IMR-90 (cell line): ENCODE measurements around the gene SCTR. TPM values are rescaled to one million over a fixed set of nuclear protein-coding genes. Genes with fewer than 3 reads are reported as not detected.

Experiments
- ATAC-seq: fragments of 200-7000 bp; cut with Tn5 transposase; 2 replicates; pipeline ENCODE4 v1.9.1; 2020; ENCODE audit warnings: low read depth, mild to moderate bottlenecking, moderate library complexity
- BruUV-seq: library from RNA; stranded (reverse); fragments of 400-500 nt; replicated peaks from 2 replicates; lab custom pipeline; 2021; lab: Mats Ljungman, UMichigan
- CTCF ChIA-PET: fragments of 300-600 bp; formaldehyde crosslinking; extraction: SDS; loops from one replicate; lab custom pipeline; 2021; ENCODE audit warnings: antibody characterized with exemption; lab: Yijun Ruan, JAX
- POLR2A ChIA-PET: fragments of 300-600 bp; sonication (Branson Sonifier 250); formaldehyde crosslinking; loops from one replicate; lab custom pipeline; 2022; ENCODE audit warnings: antibody characterized with exemption; ENCODE audit not compliant: unreplicated experiment; lab: Charles Lee
- DNase-seq: peaks from one replicate; pipeline ENCODE4 v3.0.0; 2013
- H2AFZ ChIP-seq: replicated peaks from 2 replicates; pipeline ENCODE3; 2013; ENCODE audit warnings: low read length, mild to moderate bottlenecking; ENCODE audit not compliant: poor library complexity
- H2AK5ac ChIP-seq: 2 replicates; pipeline ENCODE4 v1.6.1; 2013; ENCODE audit warnings: low read depth, low read length, inconsistent platforms
- H2AK9ac ChIP-seq: replicated peaks from 2 replicates; pipeline ENCODE3; 2013; ENCODE audit warnings: mild to moderate bottlenecking, low read depth, low read length, moderate library complexity; ENCODE audit not compliant: poor library complexity
- H2BK120ac ChIP-seq: 2 replicates; pipeline ENCODE4 v1.6.1; 2013; ENCODE audit warnings: low read depth, low read length, inconsistent platforms
- H2BK15ac ChIP-seq: 3 replicates; pipeline ENCODE4 v1.6.1; 2013; ENCODE audit warnings: low read depth, low read length, inconsistent platforms
- H2BK20ac ChIP-seq: 2 replicates; pipeline ENCODE4 v1.6.1; 2013; ENCODE audit warnings: low read depth, mild to moderate bottlenecking, inconsistent platforms, low read length, moderate library complexity
- H2BK5ac ChIP-seq: 2 replicates; pipeline ENCODE4 v1.6.1; 2013; ENCODE audit warnings: mild to moderate bottlenecking, low read depth, low read length, inconsistent platforms; ENCODE audit not compliant: poor library complexity, severe bottlenecking
- H3K14ac ChIP-seq: replicated peaks from 2 replicates; pipeline ENCODE4 v1.6.1; 2013; ENCODE audit warnings: low read depth, low read length, inconsistent platforms
- H3K18ac ChIP-seq: 2 replicates; pipeline ENCODE4 v1.6.1; 2013; ENCODE audit warnings: low read depth, low read length, control low read depth
- H3K23ac ChIP-seq: 2 replicates; pipeline ENCODE4 v1.6.1; 2013; ENCODE audit warnings: low read depth, low read length, inconsistent platforms
- H3K27ac ChIP-seq: 2 replicates; pipeline ENCODE4 v1.5.1; 2013; ENCODE audit warnings: mild to moderate bottlenecking, control low read depth, low read length; ENCODE audit not compliant: insufficient read depth
- H3K27me3 ChIP-seq: 2 replicates; pipeline ENCODE4 v1.6.1; 2013; ENCODE audit warnings: low read length; ENCODE audit not compliant: control insufficient read depth, insufficient read depth
- H3K36me3 ChIP-seq: 2 replicates; pipeline ENCODE4 v1.6.1; 2013; ENCODE audit warnings: low read length, mixed read lengths; ENCODE audit not compliant: control insufficient read depth, insufficient read depth
- H3K4ac ChIP-seq: 2 replicates; pipeline ENCODE4 v1.6.1; 2013; ENCODE audit warnings: low read depth, low read length, inconsistent platforms
- H3K4me1 ChIP-seq: 2 replicates; pipeline ENCODE4 v1.6.1; 2013; ENCODE audit warnings: low read length, mixed read lengths; ENCODE audit not compliant: control insufficient read depth, insufficient read depth
- H3K4me2 ChIP-seq: 2 replicates; pipeline ENCODE4 v1.6.1; 2013; ENCODE audit warnings: low read depth, mild to moderate bottlenecking, control low read depth, low read length, moderate library complexity
- H3K4me3 ChIP-seq: 2 replicates; pipeline ENCODE4 v1.5.1; 2013; ENCODE audit warnings: low read depth, mild to moderate bottlenecking, control low read depth, low read length, moderate library complexity; ENCODE audit not compliant: insufficient read depth
- H3K56ac ChIP-seq: 2 replicates; pipeline ENCODE4 v1.6.1; 2013; ENCODE audit warnings: low read length, inconsistent platforms; ENCODE audit not compliant: insufficient read depth; ENCODE audit errors: extremely low read depth
- H3K79me1 ChIP-seq, 2 experiments: 2 replicates each; pipeline ENCODE4 v1.6.1; 2013; ENCODE audit warnings: low read length in 2 of 2, inconsistent platforms in 1 of 2, low read depth in 1 of 2
- H3K9ac ChIP-seq: 2 replicates; pipeline ENCODE4 v1.6.1; 2013; ENCODE audit warnings: low read depth, low read length, control low read depth
- H3K9me1 ChIP-seq: 2 replicates; pipeline ENCODE4 v1.6.1; 2013; ENCODE audit warnings: low read length, inconsistent platforms; ENCODE audit not compliant: insufficient read depth
- H3K9me3 ChIP-seq: 2 replicates; pipeline ENCODE4 v1.6.1; 2013; ENCODE audit warnings: low read length; ENCODE audit not compliant: control insufficient read depth, insufficient read depth
- H4K20me1 ChIP-seq: 2 replicates; pipeline ENCODE4 v1.6.1; 2013; ENCODE audit warnings: low read length, inconsistent platforms; ENCODE audit not compliant: insufficient read depth
- H4K5ac ChIP-seq: 2 replicates; pipeline ENCODE4 v1.6.1; 2013; ENCODE audit warnings: mild to moderate bottlenecking, low read depth, low read length, control low read depth
- H4K8ac ChIP-seq, 2 experiments: 2 replicates each; pipeline ENCODE4 v1.6.1; 2013; ENCODE audit warnings: low read depth in 2 of 2, low read length in 2 of 2, control low read depth in 1 of 2, inconsistent platforms in 1 of 2
- H4K91ac ChIP-seq: 2 replicates; pipeline ENCODE4 v1.6.1; 2013; ENCODE audit warnings: low read depth, low read length, inconsistent platforms; ENCODE audit not compliant: insufficient read depth
- CEBPB ChIP-seq: IDR thresholded peaks from 2 replicates; pipeline ENCODE4 v1.6.1; 2012; ENCODE audit warnings: low read depth, low read length, improper control_type of control experiment
- CHD1 ChIP-seq: IDR thresholded peaks from 2 replicates; pipeline ENCODE4 v1.6.1; 2012; ENCODE audit warnings: low read depth, low read length, improper control_type of control experiment
- CTCF ChIP-seq: conservative IDR thresholded peaks from 2 replicates; pipeline ENCODE4 v1.5.1; 2012; ENCODE audit warnings: mild to moderate bottlenecking, low read depth, low read length, improper control_type of control experiment
- MAFK ChIP-seq: IDR thresholded peaks from 2 replicates; pipeline ENCODE4 v1.6.1; 2012; ENCODE audit warnings: low read depth, low read length, improper control_type of control experiment
- MXI1 ChIP-seq: IDR thresholded peaks from 2 replicates; pipeline ENCODE4 v1.6.1; 2012; ENCODE audit warnings: low read depth, mild to moderate bottlenecking, low read length, moderate library complexity, borderline replicate concordance
- RCOR1 ChIP-seq: IDR thresholded peaks from 2 replicates; pipeline ENCODE4 v1.6.1; 2012; ENCODE audit warnings: mild to moderate bottlenecking, low read length, improper control_type of control experiment; ENCODE audit not compliant: insufficient replicate concordance
- WGBS, 2 experiments: methylation state at CpG; one replicate each; pipeline versions ENCODE4 v1.1.5 to v1.1.7; 2013; ENCODE audit warnings: missing lambda C conversion rate in 2 of 2; ENCODE audit not compliant: insufficient read length in 1 of 2; ENCODE audit errors: extremely low coverage in 2 of 2; 5-methylcytosine and 5-hydroxymethylcytosine counted together
- dilution Hi-C: fragments of 300-500 bp; cut with HindIII; formaldehyde crosslinking; loops from one replicate; pipeline ENCODE4 v1.14.3; 2018; ENCODE audit warnings: low sequenced_read_pairs; ENCODE audit not compliant: unreplicated experiment
- in situ Hi-C: fragments of 300-500 bp; cut with MboI; formaldehyde crosslinking; loops from 3 replicates; pipeline ENCODE4 v1.14.3; 2019; ENCODE audit warnings: low sequenced_read_pairs, inconsistent platforms, mixed read lengths
- intact Hi-C: fragments of 100-400 bp; cut with micrococcal nuclease; formaldehyde crosslinking; loops from 2 replicates; pipeline ENCODE4 v1.10.0; 2022
- polyA plus RNA-seq, 3 experiments: library from polyadenylated mRNA; depleted of rRNA; stranded (reverse); fragments of >200 nt; gene quantifications; 2 replicates each; pipeline ENCODE4 v1.2.3, GENCODE V29; 2012; ENCODE audit warnings: low replicate concordance in 1 of 3
- total RNA-seq: library from RNA; depleted of rRNA; stranded (reverse); fragments of >200 nt; gene quantifications from 2 replicates; pipeline ENCODE4 v1.2.3, GENCODE V29; 2012
- TF ChIP-seq, protein P1 (sequence below): fragments of 150-350 bp; IDR thresholded peaks from 2 replicates; pipeline ENCODE4 v1.6.1; 2017; ENCODE audit warnings: mild to moderate bottlenecking, antibody characterized with exemption, low read length, low read depth

SCTR gene
- total and polyA plus RNA-seq, 2 of the 4 experiments (the other 2 are of a cell fraction): not detected

DNA sequence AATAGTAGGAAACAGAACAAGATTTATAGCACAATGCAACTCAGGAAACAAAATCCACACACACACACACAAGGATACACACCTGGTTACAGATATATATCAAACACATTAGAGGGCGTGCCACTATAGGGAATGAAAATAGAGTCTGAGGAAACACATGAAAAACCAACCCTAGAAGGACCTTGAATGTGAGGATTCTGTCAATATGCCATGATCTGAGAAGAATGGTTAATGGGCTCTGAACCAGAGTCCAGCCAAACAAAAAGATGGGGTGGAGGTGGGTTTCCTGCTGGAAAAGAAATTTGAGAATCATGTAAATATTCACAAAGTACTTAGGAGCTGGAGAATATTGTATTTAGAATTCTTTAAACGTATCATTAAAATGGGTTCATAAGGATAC is 100.5 kb downstream of the SCTR start:
- no peak for ATAC-seq
- no peak overlapping the region for H3K4me2 ChIP-seq
- H3K27ac ChIP-seq: no peak overlapping the region
- ChIA-PET POLR2A (no interaction called here), CTCF (no interaction called here)
- H3K4me3 ChIP-seq: no peak overlapping the region
- no peak overlapping the region for H2BK20ac ChIP-seq
- no peak overlapping the region for H2BK120ac ChIP-seq
- no peak overlapping the region for H2AK9ac ChIP-seq
- dilution Hi-C loops (no loop called here), intact Hi-C loops (no loop called here), in situ Hi-C loops (no loop called here)
- no peak overlapping the region for H2AFZ ChIP-seq
- H3K36me3 ChIP-seq: no peaks in the 10 kb centered on the region
- no peak overlapping the region for H3K9ac ChIP-seq
- H3K79me1 ChIP-seq: no peaks in the 10 kb centered on the region
- no peak overlapping the region for H4K8ac ChIP-seq
- no peak overlapping the region for H4K5ac ChIP-seq
- no peak overlapping the region for H3K56ac ChIP-seq
- H2AK5ac ChIP-seq: no peak overlapping the region
- H2BK15ac ChIP-seq: no peak overlapping the region
- no peak overlapping the region for H3K4ac ChIP-seq
- no TSS peak for BruUV-seq
- H3K4me1 ChIP-seq: no peaks in the 10 kb centered on the region
- TF ChIP-seq CTCF (no peak), RCOR1 (no peak), CEBPB (no peak), MXI1 (no peak), MAFK (no peak), CHD1 (no peak)
- TF ChIP-seq, protein P1, sequence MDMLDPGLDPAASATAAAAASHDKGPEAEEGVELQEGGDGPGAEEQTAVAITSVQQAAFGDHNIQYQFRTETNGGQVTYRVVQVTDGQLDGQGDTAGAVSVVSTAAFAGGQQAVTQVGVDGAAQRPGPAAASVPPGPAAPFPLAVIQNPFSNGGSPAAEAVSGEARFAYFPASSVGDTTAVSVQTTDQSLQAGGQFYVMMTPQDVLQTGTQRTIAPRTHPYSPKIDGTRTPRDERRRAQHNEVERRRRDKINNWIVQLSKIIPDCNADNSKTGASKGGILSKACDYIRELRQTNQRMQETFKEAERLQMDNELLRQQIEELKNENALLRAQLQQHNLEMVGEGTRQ: no peak
- H3K9me1 ChIP-seq: no peaks in the 10 kb centered on the region
- DNase-seq: no peak
- no peak overlapping the region for H4K91ac ChIP-seq
- WGBS, 2 experiments: no CpG with 5 or more reads among the region's 2 CpGs
- no peaks in the 10 kb centered on the region for H4K20me1 ChIP-seq
- H3K9me3 ChIP-seq: no peaks in the 10 kb centered on the region
- H3K14ac ChIP-seq: no peak overlapping the region
- no peak overlapping the region for H3K18ac ChIP-seq
- no peak overlapping the region for H2BK5ac ChIP-seq
- H3K23ac ChIP-seq: no peak overlapping the region
- peaks cover 36% of the 10 kb centered on the region for H3K27me3 ChIP-seq
